Measurements from ENCODE around the gene P2RX3. TPM values are rescaled to one million over a fixed set of nuclear protein-coding genes. Genes with fewer than 3 reads are reported as not detected.
A peak's percentile ranks its signal among the peaks of the same experiment; 100 is the strongest.

The P2RX3 gene
- total and polyA plus RNA-seq, 2 experiments from 2014 or later = 0.15 to 0.35 TPM

DNA sequence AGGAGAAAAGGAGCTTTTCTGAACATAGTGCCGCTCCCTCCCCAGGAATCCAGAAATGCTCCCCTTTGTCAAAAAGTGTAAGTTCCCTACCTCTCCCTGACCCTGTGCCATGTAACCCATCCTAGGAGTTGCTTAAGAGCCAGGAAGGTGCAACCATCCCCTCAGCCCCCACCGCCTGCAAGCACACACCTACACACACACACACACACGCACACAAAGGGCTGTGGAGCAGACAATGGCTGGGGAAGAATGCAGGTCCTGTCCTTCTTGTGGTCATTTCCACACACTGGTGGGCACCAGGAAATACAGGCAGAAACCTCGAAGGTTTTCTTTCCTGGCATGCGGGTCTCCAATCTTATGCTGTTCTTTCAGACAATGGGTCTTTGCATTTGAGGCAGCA is 1.2 kb downstream of the P2RX3 start (continued):
- TF ChIP-seq JUNB (IDR thresholded peaks at IDR 0.05; ENCODE audit: unreplicated experiment) (no peak), CREB1 (CRISPR knock-in tag; IDR thresholded peaks at IDR 0.05; ENCODE audit: low read depth) (no peak), EZH2 (IDR thresholded peaks at IDR 0.05; ENCODE audit: low read depth, unreplicated experiment) (no peak), ZNF331 (CRISPR knock-in tag; IDR thresholded peaks at IDR 0.05; ENCODE audit: low read depth) (no peak), ZNF114 (CRISPR knock-in tag; IDR thresholded peaks at IDR 0.05) (no peak)
- TF ChIP-seq, protein P1, sequence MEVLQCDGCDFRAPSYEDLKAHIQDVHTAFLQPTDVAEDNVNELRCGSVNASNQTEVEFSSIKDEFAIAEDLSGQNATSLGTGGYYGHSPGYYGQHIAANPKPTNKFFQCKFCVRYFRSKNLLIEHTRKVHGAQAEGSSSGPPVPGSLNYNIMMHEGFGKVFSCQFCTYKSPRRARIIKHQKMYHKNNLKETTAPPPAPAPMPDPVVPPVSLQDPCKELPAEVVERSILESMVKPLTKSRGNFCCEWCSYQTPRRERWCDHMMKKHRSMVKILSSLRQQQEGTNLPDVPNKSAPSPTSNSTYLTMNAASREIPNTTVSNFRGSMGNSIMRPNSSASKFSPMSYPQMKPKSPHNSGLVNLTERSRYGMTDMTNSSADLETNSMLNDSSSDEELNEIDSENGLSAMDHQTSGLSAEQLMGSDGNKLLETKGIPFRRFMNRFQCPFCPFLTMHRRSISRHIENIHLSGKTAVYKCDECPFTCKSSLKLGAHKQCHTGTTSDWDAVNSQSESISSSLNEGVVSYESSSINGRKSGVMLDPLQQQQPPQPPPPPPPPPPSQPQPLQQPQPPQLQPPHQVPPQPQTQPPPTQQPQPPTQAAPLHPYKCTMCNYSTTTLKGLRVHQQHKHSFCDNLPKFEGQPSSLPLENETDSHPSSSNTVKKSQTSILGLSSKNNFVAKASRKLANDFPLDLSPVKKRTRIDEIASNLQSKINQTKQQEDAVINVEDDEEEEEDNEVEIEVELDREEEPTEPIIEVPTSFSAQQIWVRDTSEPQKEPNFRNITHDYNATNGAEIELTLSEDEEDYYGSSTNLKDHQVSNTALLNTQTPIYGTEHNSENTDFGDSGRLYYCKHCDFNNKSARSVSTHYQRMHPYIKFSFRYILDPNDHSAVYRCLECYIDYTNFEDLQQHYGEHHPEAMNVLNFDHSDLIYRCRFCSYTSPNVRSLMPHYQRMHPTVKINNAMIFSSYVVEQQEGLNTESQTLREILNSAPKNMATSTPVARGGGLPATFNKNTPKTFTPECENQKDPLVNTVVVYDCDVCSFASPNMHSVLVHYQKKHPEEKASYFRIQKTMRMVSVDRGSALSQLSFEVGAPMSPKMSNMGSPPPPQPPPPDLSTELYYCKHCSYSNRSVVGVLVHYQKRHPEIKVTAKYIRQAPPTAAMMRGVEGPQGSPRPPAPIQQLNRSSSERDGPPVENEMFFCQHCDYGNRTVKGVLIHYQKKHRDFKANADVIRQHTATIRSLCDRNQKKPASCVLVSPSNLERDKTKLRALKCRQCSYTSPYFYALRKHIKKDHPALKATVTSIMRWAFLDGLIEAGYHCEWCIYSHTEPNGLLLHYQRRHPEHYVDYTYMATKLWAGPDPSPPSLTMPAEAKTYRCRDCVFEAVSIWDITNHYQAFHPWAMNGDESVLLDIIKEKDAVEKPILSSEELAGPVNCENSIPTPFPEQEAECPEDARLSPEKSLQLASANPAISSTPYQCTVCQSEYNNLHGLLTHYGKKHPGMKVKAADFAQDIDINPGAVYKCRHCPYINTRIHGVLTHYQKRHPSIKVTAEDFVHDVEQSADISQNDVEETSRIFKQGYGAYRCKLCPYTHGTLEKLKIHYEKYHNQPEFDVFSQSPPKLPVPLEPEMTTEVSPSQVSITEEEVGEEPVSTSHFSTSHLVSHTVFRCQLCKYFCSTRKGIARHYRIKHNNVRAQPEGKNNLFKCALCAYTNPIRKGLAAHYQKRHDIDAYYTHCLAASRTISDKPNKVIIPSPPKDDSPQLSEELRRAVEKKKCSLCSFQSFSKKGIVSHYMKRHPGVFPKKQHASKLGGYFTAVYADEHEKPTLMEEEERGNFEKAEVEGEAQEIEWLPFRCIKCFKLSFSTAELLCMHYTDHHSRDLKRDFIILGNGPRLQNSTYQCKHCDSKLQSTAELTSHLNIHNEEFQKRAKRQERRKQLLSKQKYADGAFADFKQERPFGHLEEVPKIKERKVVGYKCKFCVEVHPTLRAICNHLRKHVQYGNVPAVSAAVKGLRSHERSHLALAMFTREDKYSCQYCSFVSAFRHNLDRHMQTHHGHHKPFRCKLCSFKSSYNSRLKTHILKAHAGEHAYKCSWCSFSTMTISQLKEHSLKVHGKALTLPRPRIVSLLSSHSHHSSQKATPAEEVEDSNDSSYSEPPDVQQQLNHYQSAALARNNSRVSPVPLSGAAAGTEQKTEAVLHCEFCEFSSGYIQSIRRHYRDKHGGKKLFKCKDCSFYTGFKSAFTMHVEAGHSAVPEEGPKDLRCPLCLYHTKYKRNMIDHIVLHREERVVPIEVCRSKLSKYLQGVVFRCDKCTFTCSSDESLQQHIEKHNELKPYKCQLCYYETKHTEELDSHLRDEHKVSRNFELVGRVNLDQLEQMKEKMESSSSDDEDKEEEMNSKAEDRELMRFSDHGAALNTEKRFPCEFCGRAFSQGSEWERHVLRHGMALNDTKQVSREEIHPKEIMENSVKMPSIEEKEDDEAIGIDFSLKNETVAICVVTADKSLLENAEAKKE (CRISPR knock-in tag; IDR thresholded peaks at IDR 0.05) = no peak

DNA sequence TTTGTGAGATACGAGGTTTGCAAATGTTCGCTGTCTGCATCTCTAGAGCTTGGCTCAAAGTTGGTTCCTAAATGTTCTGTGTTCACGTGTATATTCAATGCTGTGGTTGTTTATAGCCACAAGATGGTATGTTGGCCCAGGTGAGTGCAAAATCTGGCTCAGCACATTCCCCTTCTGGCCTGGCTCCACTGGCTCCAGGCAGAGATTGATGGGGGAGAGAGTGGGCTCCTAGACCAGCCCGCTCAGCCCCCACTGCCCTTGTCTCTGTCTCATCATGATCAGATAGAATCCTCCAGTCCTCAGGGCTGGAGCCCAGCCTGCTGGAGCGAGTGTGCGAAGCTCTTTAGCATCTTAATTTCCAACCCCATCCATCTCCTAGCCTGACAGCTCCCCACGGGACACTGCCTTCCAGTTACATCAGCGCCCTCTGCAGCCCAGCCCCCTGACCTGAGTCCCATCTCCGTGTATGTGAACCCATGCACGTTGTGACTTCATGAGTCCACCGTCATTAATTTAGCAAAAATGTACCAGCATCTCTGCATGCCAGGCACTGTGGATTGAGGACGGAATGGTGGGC is 2.0 kb downstream of the P2RX3 start:
- DNase-seq (ENCODE audit: low spot score) = peak; percentile 64
- Histone ChIP-seq H3K79me2 (replicated peaks; ENCODE audit: insufficient read depth) (peaks cover 6% of the 10 kb centered on the region), H3K4me2 (peak overlapping the region; percentile 69), H3K27ac (ENCODE audit: low read depth) (no peak overlapping the region), H3K9me2 (ENCODE audit: insufficient read depth) (no peaks in the 10 kb centered on the region), H3F3A (replicated peaks; ENCODE audit: low read depth) (0 out of 2 replicates have a peak, but pooled peaks cover under 1% of the 10 kb centered on the region), H3K27me3 (ENCODE audit: insufficient read depth) (peaks cover 6% of the 10 kb centered on the region; the same call in 1 of the 2 replicates), H2AFZ (peak overlapping the region; percentile 92), H3K4me1 (ENCODE audit: insufficient read depth) (peaks cover 47% of the 10 kb centered on the region), H3K4me3 (peak overlapping the region; percentile 42; the same call in 1 of the 2 replicates), H4K20me1 (replicated peaks; ENCODE audit: insufficient read depth) (no peaks in the 10 kb centered on the region), H3K36me3 (ENCODE audit: insufficient read depth) (no peaks in the 10 kb centered on the region)
- H3K27me3 Mint-ChIP-seq (ENCODE audit: insufficient read depth, low read depth, poor library complexity) = peaks cover 12% of the 10 kb centered on the region
- TF ChIP-seq CREB1 (CRISPR knock-in tag; IDR thresholded peaks at IDR 0.05; ENCODE audit: low read depth) = no peak
- TF ChIP-seq, protein P2, sequence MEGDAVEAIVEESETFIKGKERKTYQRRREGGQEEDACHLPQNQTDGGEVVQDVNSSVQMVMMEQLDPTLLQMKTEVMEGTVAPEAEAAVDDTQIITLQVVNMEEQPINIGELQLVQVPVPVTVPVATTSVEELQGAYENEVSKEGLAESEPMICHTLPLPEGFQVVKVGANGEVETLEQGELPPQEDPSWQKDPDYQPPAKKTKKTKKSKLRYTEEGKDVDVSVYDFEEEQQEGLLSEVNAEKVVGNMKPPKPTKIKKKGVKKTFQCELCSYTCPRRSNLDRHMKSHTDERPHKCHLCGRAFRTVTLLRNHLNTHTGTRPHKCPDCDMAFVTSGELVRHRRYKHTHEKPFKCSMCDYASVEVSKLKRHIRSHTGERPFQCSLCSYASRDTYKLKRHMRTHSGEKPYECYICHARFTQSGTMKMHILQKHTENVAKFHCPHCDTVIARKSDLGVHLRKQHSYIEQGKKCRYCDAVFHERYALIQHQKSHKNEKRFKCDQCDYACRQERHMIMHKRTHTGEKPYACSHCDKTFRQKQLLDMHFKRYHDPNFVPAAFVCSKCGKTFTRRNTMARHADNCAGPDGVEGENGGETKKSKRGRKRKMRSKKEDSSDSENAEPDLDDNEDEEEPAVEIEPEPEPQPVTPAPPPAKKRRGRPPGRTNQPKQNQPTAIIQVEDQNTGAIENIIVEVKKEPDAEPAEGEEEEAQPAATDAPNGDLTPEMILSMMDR (conservative IDR thresholded peaks at IDR 0.05; ENCODE audit: low read depth in 2 of 2) = peak; percentile 58 to 73
- no peak overlapping the region for H3K4me3 Mint-ChIP-seq
- ATAC-seq = peak; percentile 49
- no peak overlapping the region for H3K27ac Mint-ChIP-seq
- H3K4me1 Mint-ChIP-seq = peaks cover 55% of the 10 kb centered on the region
- H3K36me3 Mint-ChIP-seq (ENCODE audit: low read depth) = no peaks in the 10 kb centered on the region; the same call in 2 of the 3 replicates
- no peaks in the 10 kb centered on the region for H3K9me3 Mint-ChIP-seq
